ENCODE measurements around the gene AKR1C1.
"Not testable (repeated sequence)": the region's sequence is repeated elsewhere in the genome, so short reads cannot be mapped to it uniquely, and the experiment has no call there.

Gene AKR1C1

DNA sequence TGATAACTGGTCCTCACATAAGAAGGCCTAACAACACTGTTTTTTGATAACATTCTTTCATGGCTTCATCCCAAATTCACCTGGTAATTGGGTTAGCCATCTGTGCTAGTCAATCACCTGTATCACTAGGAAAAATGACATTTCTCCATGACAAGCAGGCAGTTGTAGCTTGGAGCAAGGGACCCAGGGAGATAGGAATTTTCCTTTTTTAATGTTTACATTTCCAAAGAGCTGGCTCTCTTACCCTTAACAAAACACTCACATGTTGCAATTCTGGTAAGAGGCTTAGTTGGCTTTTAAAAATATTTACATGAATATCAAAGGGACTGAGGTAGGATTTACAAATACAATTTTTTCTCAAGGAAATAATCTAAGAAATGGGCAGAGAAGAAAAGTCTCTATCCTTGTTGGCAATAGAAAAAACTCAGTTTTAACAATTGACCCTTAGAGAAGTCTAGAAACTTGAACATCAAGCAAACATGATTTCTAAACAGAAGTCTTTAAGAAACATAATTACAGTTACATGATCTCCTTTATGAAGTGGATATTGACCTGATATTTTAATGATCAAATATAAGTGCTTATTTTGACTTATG, 16.1 kb upstream of the AKR1C1 start:
- no peak for DNase-seq (ENCODE audit: low read depth in 1 of 2, low spot score in 1 of 2)

DNA sequence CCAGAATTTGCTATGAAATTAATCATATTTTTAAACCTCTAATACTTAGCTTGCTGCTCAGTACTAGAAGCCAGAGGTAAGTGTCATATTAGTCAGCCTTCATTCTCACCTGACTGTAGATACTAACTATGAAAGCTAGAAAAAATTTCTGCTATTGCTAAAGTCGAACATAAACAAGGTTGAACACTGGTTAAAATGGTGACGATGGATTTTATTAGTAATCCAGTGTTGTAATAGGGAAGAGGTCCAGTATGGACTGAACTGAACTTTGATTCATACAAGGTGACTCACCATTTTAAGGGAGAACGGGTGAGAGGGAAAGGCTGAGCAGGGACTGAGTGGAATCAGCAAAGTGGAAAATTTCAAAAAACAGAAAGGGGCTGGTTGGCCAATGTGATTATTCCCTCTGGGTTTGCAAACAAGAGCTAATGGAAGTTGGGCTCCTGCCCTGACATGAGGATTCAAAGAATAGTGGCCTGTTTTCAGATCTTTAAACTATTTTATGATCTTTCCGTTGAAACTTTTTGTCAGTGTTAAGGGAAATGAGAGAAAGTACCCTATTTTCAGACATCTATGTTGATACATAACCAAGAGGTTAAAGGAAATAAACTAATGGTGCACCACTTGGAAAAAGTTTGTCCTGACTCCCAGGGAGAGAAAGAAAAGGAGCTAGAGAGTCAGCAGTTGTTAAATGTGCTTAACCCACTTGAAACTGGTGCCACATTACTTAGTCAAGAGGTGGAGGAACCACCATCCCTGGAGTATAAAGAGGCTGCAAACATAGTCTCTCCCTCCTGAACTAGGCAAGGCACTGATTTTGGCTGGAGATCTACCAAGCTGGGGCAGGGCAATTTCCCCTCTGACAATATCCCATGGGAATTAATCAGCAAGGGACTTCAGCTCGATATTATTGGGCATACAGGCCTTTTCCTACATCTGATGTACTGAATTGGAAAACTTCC, 15.3 kb upstream of the AKR1C1 start:
- no peak for DNase-seq (ENCODE audit: low read depth in 1 of 2, low spot score in 1 of 2)

DNA sequence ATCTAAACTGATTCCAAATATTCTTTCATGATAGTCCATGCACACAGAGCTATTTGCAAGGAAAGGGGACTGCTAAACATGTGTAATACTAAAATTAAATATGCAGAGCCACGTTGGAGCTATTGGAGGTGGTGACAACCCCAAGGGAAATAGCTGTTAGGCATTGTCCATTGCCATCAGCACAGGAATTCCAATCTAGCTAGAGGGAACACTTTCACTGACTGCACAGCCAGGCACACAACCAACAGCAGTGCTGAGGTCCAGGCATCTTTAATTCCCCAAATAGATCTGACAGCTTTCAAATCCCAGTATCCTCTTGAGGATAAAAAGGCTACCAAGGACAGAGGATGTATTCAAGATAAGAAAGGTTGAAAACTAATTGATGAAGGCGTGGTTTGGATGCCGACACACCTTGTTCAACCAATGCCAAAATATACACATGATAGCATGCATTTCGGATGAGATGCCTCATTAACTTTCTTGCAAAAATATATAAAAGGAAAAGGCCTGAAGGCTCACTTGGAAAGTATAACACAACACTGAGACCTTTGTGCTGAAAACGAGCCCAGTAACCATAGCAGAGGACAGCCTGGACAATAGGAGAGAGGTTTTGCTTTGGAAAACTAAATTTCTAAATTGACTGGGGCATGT, 11.6 kb upstream of the AKR1C1 start:
- not testable (repeated sequence) for DNase-seq (ENCODE audit: low read depth in 1 of 2, low spot score in 1 of 2)

- DNase-seq (ENCODE audit: low read depth in 1 of 2, low spot score in 1 of 2), result no peak
Measured at GRCh38 chr10:4953405-4953804, 9.8 kb upstream of the AKR1C1 start.

DNA sequence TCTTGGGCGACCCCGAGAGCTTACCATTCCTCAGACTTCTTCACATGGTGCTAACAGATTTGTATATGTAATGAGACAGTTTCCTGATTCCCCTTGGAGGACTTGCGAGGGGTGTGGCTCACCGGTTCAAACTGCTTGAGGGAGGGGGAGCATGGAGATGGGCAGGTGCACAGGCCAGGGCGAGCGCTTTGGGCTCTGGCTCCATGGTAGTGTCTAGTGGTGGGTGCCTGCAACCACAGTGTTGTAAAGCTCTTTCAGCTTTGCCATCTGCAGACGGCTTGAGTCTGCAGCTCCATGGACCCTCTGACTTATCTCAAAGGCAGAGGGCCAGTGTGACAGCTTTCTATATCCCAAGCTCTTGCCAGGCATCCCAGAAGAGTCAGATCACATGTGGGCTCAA, 7.1 kb upstream of the AKR1C1 start:
- DNase-seq (ENCODE audit: low read depth in 1 of 2, low spot score in 1 of 2), result not testable (repeated sequence)

DNA sequence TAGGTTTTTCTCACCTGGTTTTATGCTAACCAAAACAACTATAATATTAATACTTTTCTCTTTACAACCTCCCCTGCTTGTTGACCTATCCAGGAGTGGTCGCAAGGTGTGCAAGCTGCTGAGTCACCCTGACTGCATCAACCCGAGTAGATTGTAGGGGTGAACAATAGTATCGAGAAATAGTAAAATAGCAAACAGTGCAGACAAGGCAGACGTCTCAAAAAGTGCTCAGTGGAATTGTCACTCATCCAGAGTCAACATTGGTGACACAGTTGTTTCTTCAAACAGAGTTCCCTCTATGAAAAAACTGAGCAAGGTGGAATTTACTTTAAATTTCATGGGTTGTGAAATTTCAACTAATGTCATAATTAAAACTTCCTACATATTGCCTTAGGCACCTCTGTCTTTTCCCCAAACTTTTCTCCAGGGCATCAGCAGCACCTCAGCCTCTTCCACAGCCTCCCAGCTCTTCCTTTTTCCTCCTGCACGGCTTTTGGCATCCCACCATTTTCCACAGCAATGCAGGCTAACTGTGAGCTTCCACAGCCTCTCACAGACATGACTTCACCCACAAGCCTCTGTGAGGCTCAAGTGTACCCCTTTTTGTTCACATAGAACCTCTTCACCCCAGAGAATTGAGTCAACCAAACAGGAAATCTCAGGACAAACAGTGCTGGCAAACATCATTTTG, 6.1 kb upstream of the AKR1C1 start:
- DNase-seq (ENCODE audit: low read depth in 1 of 2, low spot score in 1 of 2), result not testable (repeated sequence)

- DNase-seq (ENCODE audit: low read depth in 1 of 2, low spot score in 1 of 2), result not testable (repeated sequence)
Measured at GRCh38 chr10:4961558-4961957, 1.7 kb upstream of the AKR1C1 start.

DNA sequence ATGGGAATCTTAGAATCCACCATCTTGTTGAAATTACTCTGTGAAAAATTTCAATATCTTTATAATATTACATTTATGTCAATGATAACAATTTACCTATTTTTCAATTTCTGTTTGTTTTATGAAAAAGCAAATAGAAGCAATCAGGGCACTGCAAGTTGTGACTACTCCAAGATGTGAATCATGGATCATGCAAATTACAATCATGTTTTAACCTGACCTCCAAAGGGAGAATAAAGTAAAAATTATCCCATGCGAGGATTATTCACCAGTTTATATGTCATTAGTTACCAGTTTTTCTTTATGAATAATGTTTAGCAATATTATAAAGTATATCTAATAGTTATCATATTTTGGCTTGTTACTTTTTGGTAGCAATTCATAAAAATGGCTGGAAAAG, 907 bp upstream of the AKR1C1 start:
- DNase-seq (ENCODE audit: low read depth in 1 of 2, low spot score in 1 of 2), result not testable (repeated sequence)

- DNase-seq (ENCODE audit: low read depth in 1 of 2, low spot score in 1 of 2), result not testable (repeated sequence)
Measured at GRCh38 chr10:4963815-4964154, 570 bp downstream of the AKR1C1 start.

GRCh38 chr10:4965763-4966162, 2.5 kb downstream of the AKR1C1 start:
- DNase-seq (ENCODE audit: low read depth in 1 of 2, low spot score in 1 of 2), result not testable (repeated sequence)

GRCh38 chr10:4967189-4967588, 4.0 kb downstream of the AKR1C1 start:
- not testable (repeated sequence) for DNase-seq (ENCODE audit: low read depth in 1 of 2, low spot score in 1 of 2)

DNA sequence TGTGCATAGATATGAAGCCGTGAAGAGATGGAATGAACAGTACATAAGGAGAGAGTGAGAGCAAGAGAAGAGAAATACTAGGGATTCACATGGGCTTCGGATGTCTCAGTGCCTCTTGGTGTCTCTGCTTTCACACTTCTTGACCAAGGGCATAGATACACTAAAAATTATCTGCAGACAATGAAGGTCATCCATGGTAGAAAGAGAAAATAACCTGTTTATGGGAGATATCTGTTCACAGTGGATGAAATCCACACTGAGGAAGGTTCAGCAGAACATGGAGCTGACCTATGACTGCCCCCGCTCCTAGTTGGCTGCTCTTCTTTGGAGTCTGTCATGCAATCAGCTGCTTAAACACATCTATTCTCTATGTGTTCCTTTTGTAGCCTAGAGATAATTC, 6.1 kb downstream of the AKR1C1 start:
- DNase-seq (ENCODE audit: low read depth in 1 of 2, low spot score in 1 of 2), result not testable (repeated sequence)

DNA sequence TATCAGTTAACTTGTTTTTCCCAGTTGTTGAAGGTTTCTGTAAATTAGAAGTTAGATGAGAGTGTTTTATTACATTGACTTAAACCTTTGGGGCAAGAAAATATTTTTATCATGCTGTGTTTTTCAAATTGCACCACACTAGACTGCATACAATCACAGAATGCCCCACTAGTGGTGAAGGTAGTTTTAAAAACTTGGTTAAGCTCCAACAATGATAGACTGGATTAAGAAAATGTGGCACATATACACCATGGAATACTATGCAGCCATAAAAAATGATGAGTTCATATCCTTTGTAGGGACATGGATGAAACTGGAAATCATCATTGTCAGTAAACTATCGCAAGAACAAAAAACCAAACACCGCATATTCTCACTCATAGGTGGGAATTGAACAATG, 7.1 kb downstream of the AKR1C1 start:
- DNase-seq (ENCODE audit: low read depth in 1 of 2, low spot score in 1 of 2), result not testable (repeated sequence)

DNA sequence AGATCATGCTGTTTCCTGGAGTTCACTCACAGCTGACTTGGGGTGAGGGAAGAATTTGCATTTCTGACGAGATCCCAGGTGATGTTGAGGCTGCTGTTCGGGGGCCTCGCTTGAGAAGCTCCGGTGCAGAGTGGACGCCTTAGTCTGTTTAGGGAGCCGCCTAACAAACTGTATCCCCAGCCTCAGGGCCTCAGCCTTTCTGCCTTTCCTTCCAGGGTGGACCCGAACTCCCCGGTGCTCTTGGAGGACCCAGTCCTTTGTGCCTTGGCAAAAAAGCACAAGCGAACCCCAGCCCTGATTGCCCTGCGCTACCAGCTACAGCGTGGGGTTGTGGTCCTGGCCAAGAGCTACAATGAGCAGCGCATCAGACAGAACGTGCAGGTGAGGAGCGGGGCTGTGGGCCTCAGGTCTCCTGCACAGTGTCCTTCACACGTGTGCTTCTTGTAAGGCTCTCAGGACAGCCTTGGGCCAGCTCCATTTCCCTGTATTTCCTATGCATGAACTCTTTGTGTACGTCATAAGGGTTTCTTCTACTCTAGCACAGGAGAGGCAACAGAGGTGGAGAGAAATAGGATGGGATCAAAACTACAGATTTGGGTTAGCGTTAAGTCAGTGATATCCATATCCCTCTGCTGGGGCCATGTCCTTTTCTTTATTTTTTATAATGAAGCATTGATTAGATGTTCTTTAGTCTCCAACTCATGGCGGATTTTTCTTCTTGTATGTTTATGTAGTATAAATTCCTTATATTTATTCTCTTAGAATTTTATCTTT, 9.3 kb downstream of the AKR1C1 start:
- not testable (repeated sequence) for DNase-seq (ENCODE audit: low read depth in 1 of 2, low spot score in 1 of 2)

- DNase-seq (ENCODE audit: low read depth in 1 of 2, low spot score in 1 of 2), result not testable (repeated sequence)
Measured at GRCh38 chr10:4973294-4973693, 10.1 kb downstream of the AKR1C1 start.

- DNase-seq (ENCODE audit: low read depth in 1 of 2, low spot score in 1 of 2), result not testable (repeated sequence)
Measured at GRCh38 chr10:4974400-4974799, 11.2 kb downstream of the AKR1C1 start.

- no peak for DNase-seq (ENCODE audit: low read depth in 1 of 2, low spot score in 1 of 2)
Measured at GRCh38 chr10:4977025-4977424, 13.8 kb downstream of the AKR1C1 start.

DNA sequence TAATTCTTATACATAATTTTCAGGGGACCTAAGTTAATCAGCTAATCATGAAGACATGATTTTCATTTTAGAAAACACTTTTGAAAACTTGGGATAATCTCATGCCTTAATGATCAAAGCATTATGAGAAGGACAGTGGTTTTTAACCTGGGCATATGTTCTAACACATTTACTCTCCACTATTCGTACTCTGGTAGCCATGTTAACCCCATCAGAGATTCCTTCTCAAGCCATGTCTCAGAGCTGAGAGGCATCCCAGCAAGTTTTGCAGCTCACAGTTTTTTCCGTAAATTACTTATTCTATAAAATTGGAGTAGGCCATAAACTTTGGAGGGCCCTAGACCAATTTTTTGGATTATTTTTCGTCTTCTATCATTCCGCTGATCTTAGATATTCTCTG, 15.7 kb downstream of the AKR1C1 start:
- DNase-seq (ENCODE audit: low read depth in 1 of 2, low spot score in 1 of 2), result no peak

DNA sequence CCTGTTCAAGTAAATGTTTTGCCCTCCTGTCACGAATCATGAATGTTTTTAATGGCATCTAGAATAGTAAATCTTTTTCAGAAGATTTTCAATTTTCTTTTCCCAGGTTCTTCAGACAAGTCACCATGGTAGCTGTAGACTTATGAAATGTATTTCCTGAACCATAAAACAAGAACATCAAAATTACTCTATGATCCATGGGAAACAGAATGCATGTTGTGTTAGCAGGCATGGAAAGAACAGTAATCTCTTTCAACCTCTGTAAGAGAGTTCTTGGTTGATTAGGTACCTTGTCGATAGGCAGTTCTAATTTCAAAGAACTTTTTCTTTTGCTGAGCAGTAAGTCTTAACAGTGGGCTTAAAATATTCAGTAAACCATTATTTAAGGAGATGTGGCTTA, 17.6 kb downstream of the AKR1C1 start:
- DNase-seq (ENCODE audit: low read depth in 1 of 2, low spot score in 1 of 2), result no peak

DNA sequence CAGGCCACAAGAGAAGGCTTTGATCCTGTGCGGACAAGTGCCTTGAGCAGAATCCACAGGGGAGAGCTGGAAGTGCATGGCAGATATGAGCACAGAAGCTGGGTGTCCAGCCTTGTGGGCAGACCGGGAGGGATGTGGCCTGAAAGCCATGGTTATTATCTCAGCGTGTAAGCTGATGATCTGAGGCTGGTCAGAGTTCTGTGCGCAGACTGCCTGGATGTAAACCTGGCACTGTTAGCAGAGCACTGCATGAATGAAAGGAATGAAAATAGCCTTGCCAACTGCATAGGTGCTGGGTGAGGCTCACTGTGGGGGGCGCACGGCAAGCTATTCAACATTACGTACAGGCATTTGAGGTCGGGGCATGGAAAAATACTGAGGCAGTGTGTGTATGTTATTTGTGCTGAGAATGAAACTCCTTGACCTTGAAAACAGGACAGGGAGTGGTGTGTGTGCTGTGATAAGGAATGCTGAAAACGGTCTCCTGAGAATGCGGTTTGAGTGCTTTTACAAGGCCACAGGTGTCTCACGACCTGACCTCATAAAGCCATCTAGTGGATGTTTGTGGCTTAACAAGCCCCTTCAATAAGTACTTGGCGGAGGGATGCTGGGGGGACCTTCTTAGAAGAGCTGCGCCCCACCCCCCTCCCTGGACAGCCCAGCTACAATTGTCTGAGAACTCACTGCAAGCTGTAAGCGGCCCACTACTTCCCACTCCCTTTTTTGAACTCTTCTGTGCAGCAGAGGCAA, 18.7 kb downstream of the AKR1C1 start:
- DNase-seq (ENCODE audit: low read depth in 1 of 2, low spot score in 1 of 2), result no peak

All from stimulated activated CD4-positive, alpha-beta T cell treated with anti-CD3 and anti-CD28 coated beads, Interleukin-15, amount 100 ng/mL, for 1 hour (primary cell).